Mucosa of stomach (tissue), 1 donor: ENCODE measurements around the gene SLC12A6.

Source experiments
- H3K27me3 ChIP-seq: one replicate; pipeline ENCODE4 v1.7.0; 2013; ENCODE audit warnings: mild to moderate bottlenecking, low read length; ENCODE audit not compliant: control insufficient read depth, insufficient read depth
- H3K36me3 ChIP-seq: one replicate; pipeline ENCODE4 v1.7.0; 2013; ENCODE audit warnings: low read length; ENCODE audit not compliant: control insufficient read depth, insufficient read depth
- H3K4me1 ChIP-seq: one replicate; pipeline ENCODE4 v1.7.0; 2013; ENCODE audit warnings: mild to moderate bottlenecking, low read length; ENCODE audit not compliant: control insufficient read depth, insufficient read depth
- H3K4me3 ChIP-seq: one replicate; pipeline ENCODE4 v1.7.0; 2013; ENCODE audit warnings: low read length
- H3K9ac ChIP-seq: one replicate; pipeline ENCODE4 v1.7.0; 2013; ENCODE audit warnings: mild to moderate bottlenecking, low read length, moderate library complexity
- H3K9me3 ChIP-seq: one replicate; pipeline ENCODE4 v1.7.0; 2013; ENCODE audit warnings: mild to moderate bottlenecking, low read length, moderate library complexity; ENCODE audit not compliant: control insufficient read depth
- donor health status: Pancreatic carcinoma.

SLC12A6 gene

GRCh38 chr15:34365836-34366235, 28.3 kb upstream of the SLC12A6 start:
- peak overlapping the region; percentile 83 for H3K9ac ChIP-seq
- H3K27me3 ChIP-seq = no peaks in the 10 kb centered on the region
- peaks cover 58% of the 10 kb centered on the region for H3K4me1 ChIP-seq
- H3K36me3 ChIP-seq = peaks cover 15% of the 10 kb centered on the region
- H3K9me3 ChIP-seq = no peaks in the 10 kb centered on the region
- peak overlapping the region; percentile 66 for H3K4me3 ChIP-seq

- H3K4me1 ChIP-seq = peaks cover 64% of the 10 kb centered on the region
- H3K9me3 ChIP-seq = no peaks in the 10 kb centered on the region
- peak overlapping the region; percentile 83 for H3K9ac ChIP-seq
These were observed 27.7 kb upstream of the SLC12A6 start for GRCh38 chr15:34365091-34365825.

GRCh38 chr15:34364041-34364440, 26.5 kb upstream of the SLC12A6 start:
- Histone ChIP-seq H3K9ac (no peak overlapping the region), H3K4me1 (peaks cover 76% of the 10 kb centered on the region), H3K9me3 (no peaks in the 10 kb centered on the region), H3K4me3 (no peak overlapping the region), H3K36me3 (peaks cover 15% of the 10 kb centered on the region), H3K27me3 (no peaks in the 10 kb centered on the region)

More at GRCh38 chr15:34365091-34365825, 27.7 kb upstream of the SLC12A6 start:
- no peaks in the 10 kb centered on the region for H3K27me3 ChIP-seq
- peak overlapping the region; percentile 66 for H3K4me3 ChIP-seq
- H3K36me3 ChIP-seq = peaks cover 15% of the 10 kb centered on the region

- peak overlapping the region; percentile 20 for H3K4me3 ChIP-seq
- no peaks in the 10 kb centered on the region for H3K9me3 ChIP-seq
- H3K4me1 ChIP-seq = peaks cover 70% of the 10 kb centered on the region
- no peaks in the 10 kb centered on the region for H3K27me3 ChIP-seq
- H3K36me3 ChIP-seq = peaks cover 23% of the 10 kb centered on the region
- peak overlapping the region; percentile 77 for H3K9ac ChIP-seq
These were observed 24.6 kb upstream of the SLC12A6 start for GRCh38 chr15:34362047-34362773.

GRCh38 chr15:34361278-34361677, 23.7 kb upstream of the SLC12A6 start:
- Histone ChIP-seq H3K36me3 (peaks cover 31% of the 10 kb centered on the region), H3K27me3 (no peaks in the 10 kb centered on the region), H3K9me3 (no peaks in the 10 kb centered on the region), H3K4me1 (peaks cover 70% of the 10 kb centered on the region), H3K4me3 (no peak overlapping the region), H3K9ac (peak overlapping the region; percentile 77)

GRCh38 chr15:34360298-34360697, 22.7 kb upstream of the SLC12A6 start:
- H3K9me3 ChIP-seq = no peaks in the 10 kb centered on the region
- no peak overlapping the region for H3K4me3 ChIP-seq
- no peak overlapping the region for H3K9ac ChIP-seq
- H3K27me3 ChIP-seq = no peaks in the 10 kb centered on the region
- H3K4me1 ChIP-seq = peaks cover 61% of the 10 kb centered on the region
- peaks cover 40% of the 10 kb centered on the region for H3K36me3 ChIP-seq

- Histone ChIP-seq H3K4me1 (peaks cover 53% of the 10 kb centered on the region), H3K4me3 (no peak overlapping the region), H3K9ac (no peak overlapping the region), H3K36me3 (peaks cover 41% of the 10 kb centered on the region), H3K27me3 (no peaks in the 10 kb centered on the region), H3K9me3 (no peaks in the 10 kb centered on the region)
These were observed 21.8 kb upstream of the SLC12A6 start for GRCh38 chr15:34359416-34359815.

GRCh38 chr15:34358948-34359347, 21.4 kb upstream of the SLC12A6 start:
- Histone ChIP-seq H3K9ac (no peak overlapping the region), H3K4me3 (no peak overlapping the region), H3K9me3 (no peaks in the 10 kb centered on the region), H3K27me3 (no peaks in the 10 kb centered on the region), H3K4me1 (peaks cover 50% of the 10 kb centered on the region), H3K36me3 (peaks cover 41% of the 10 kb centered on the region)

- Histone ChIP-seq H3K36me3 (peaks cover 40% of the 10 kb centered on the region), H3K9me3 (no peaks in the 10 kb centered on the region), H3K4me3 (no peak overlapping the region), H3K9ac (no peak overlapping the region), H3K27me3 (no peaks in the 10 kb centered on the region), H3K4me1 (peaks cover 44% of the 10 kb centered on the region)
These were observed 20.8 kb upstream of the SLC12A6 start for GRCh38 chr15:34358367-34358766.

GRCh38 chr15:34357653-34358052, 20.1 kb upstream of the SLC12A6 start:
- no peak overlapping the region for H3K9ac ChIP-seq
- H3K36me3 ChIP-seq = peaks cover 34% of the 10 kb centered on the region

GRCh38 chr15:34355241-34355640, 17.7 kb upstream of the SLC12A6 start:
- peaks cover 27% of the 10 kb centered on the region for H3K36me3 ChIP-seq

More at GRCh38 chr15:34357653-34358052, 20.1 kb upstream of the SLC12A6 start:
- Histone ChIP-seq H3K27me3 (no peaks in the 10 kb centered on the region), H3K4me1 (peaks cover 37% of the 10 kb centered on the region), H3K4me3 (no peak overlapping the region), H3K9me3 (no peaks in the 10 kb centered on the region)

GRCh38 chr15:34354286-34354685, 16.7 kb upstream of the SLC12A6 start:
- no peak overlapping the region for H3K9ac ChIP-seq
- H3K9me3 ChIP-seq = no peaks in the 10 kb centered on the region
- peaks cover 27% of the 10 kb centered on the region for H3K36me3 ChIP-seq
- H3K4me1 ChIP-seq = peaks cover 4% of the 10 kb centered on the region
- no peak overlapping the region for H3K4me3 ChIP-seq
- no peaks in the 10 kb centered on the region for H3K27me3 ChIP-seq

More at GRCh38 chr15:34355241-34355640, 17.7 kb upstream of the SLC12A6 start:
- H3K9ac ChIP-seq = no peak overlapping the region
- H3K9me3 ChIP-seq = no peaks in the 10 kb centered on the region
- H3K27me3 ChIP-seq = no peaks in the 10 kb centered on the region
- H3K4me1 ChIP-seq = peaks cover 14% of the 10 kb centered on the region
- H3K4me3 ChIP-seq = no peak overlapping the region
